ENCODE data around the gene KIRREL3. TPM values are rescaled to one million over a fixed set of nuclear protein-coding genes. Genes with fewer than 3 reads are reported as not detected.

Gene KIRREL3
- polyA plus RNA-seq, 2 of the 4 experiments (the other 2 are of a cell fraction), result 3.0 to 11.0 TPM

- FAIRE-seq, result no peak
- Histone ChIP-seq H3K4me1 (no peaks in the 10 kb centered on the region), H3K9me3 (no peaks in the 10 kb centered on the region), H3K4me2 (no peak overlapping the region), H3K4me3 (no peak overlapping the region), H3K27ac (no peak overlapping the region)
- no peak for TF ChIP-seq GATA3 (IDR thresholded peaks at IDR 0.05; ENCODE audit: borderline replicate concordance)
- ATAC-seq, result no peak
- no peak for DNase-seq (ENCODE audit: low read depth in 1 of 2, low spot score in 1 of 2)
- CTCF ChIA-PET, result interaction anchor here (1.5 to 1.7 kb wide), 2 partner anchors 8 to 375 kb away, joined by 4 to 6 read pairs; no protein-coding TSS in a partner anchor
- POLR2A ChIA-PET, result no interaction called here
- WGBS (ENCODE audit: missing lambda C conversion rate), result 87% methylated on average over 9 of the region's 11 CpGs
These were observed 384.7 kb downstream of the KIRREL3 start for GRCh38 chr11:126615845-126616244.

GRCh38 chr11:126613272-126613671 is 387.3 kb downstream of the KIRREL3 start:
- H3K4me3 ChIP-seq, result no peak overlapping the region
- DNase-seq (ENCODE audit: low read depth in 1 of 2, low spot score in 1 of 2), result no peak
- TF ChIP-seq, protein P1, sequence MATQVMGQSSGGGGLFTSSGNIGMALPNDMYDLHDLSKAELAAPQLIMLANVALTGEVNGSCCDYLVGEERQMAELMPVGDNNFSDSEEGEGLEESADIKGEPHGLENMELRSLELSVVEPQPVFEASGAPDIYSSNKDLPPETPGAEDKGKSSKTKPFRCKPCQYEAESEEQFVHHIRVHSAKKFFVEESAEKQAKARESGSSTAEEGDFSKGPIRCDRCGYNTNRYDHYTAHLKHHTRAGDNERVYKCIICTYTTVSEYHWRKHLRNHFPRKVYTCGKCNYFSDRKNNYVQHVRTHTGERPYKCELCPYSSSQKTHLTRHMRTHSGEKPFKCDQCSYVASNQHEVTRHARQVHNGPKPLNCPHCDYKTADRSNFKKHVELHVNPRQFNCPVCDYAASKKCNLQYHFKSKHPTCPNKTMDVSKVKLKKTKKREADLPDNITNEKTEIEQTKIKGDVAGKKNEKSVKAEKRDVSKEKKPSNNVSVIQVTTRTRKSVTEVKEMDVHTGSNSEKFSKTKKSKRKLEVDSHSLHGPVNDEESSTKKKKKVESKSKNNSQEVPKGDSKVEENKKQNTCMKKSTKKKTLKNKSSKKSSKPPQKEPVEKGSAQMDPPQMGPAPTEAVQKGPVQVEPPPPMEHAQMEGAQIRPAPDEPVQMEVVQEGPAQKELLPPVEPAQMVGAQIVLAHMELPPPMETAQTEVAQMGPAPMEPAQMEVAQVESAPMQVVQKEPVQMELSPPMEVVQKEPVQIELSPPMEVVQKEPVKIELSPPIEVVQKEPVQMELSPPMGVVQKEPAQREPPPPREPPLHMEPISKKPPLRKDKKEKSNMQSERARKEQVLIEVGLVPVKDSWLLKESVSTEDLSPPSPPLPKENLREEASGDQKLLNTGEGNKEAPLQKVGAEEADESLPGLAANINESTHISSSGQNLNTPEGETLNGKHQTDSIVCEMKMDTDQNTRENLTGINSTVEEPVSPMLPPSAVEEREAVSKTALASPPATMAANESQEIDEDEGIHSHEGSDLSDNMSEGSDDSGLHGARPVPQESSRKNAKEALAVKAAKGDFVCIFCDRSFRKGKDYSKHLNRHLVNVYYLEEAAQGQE (IDR thresholded peaks at IDR 0.05), result no peak
- TF ChIP-seq, protein P2, sequence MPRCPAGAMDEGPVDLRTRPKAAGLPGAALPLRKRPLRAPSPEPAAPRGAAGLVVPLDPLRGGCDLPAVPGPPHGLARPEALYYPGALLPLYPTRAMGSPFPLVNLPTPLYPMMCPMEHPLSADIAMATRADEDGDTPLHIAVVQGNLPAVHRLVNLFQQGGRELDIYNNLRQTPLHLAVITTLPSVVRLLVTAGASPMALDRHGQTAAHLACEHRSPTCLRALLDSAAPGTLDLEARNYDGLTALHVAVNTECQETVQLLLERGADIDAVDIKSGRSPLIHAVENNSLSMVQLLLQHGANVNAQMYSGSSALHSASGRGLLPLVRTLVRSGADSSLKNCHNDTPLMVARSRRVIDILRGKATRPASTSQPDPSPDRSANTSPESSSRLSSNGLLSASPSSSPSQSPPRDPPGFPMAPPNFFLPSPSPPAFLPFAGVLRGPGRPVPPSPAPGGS (IDR thresholded peaks at IDR 0.05), result no peak
- TF ChIP-seq ESRRA (IDR thresholded peaks at IDR 0.05; ENCODE audit: borderline replicate concordance, low read length), result no peak
- no peak for TF ChIP-seq EP300 (IDR thresholded peaks at IDR 0.05)
- TF ChIP-seq ZSCAN20 (CRISPR knock-in tag; IDR thresholded peaks at IDR 0.05), result no peak
- TF ChIP-seq GATA3 (IDR thresholded peaks at IDR 0.05; ENCODE audit: borderline replicate concordance), result no peak
- no peak for TF ChIP-seq MAZ (IDR thresholded peaks at IDR 0.05; ENCODE audit: borderline replicate concordance, low read depth, low read length)
- no peak for TF ChIP-seq KDM1A (IDR thresholded peaks at IDR 0.05; ENCODE audit: low read depth)
- no peak for TF ChIP-seq MAX (IDR thresholded peaks at IDR 0.05)
- no peak for TF ChIP-seq HOXB5 (CRISPR knock-in tag; IDR thresholded peaks at IDR 0.05)
- TF ChIP-seq HOXB13 (CRISPR knock-in tag; IDR thresholded peaks at IDR 0.05; ENCODE audit: low read depth), result no peak
- no peak for TF ChIP-seq EHMT2 (IDR thresholded peaks at IDR 0.05; ENCODE audit: low read depth)
- ChIA-PET CTCF (no interaction called here), POLR2A (no interaction called here)
- no peak for FAIRE-seq
- no peaks in the 10 kb centered on the region for H3K4me1 ChIP-seq
- ATAC-seq, result no peak
- no peak overlapping the region for H3K27ac ChIP-seq
- H3K9me3 ChIP-seq, result no peaks in the 10 kb centered on the region
- WGBS (ENCODE audit: missing lambda C conversion rate), result 72% methylated on average over 4 of the region's 4 CpGs
- no peak overlapping the region for H3K4me2 ChIP-seq

GRCh38 chr11:126612671-126613070 is 387.9 kb downstream of the KIRREL3 start:
- DNase-seq (ENCODE audit: low read depth in 1 of 2, low spot score in 1 of 2) (no peak), ATAC-seq (no peak), FAIRE-seq (no peak)
- H3K27ac ChIP-seq, result no peak overlapping the region
- 94% methylated on average over 8 of the region's 8 CpGs for WGBS (ENCODE audit: missing lambda C conversion rate)
- POLR2A ChIA-PET, result no interaction called here
- H3K9me3 ChIP-seq, result no peaks in the 10 kb centered on the region
- 0 out of 3 replicates have a peak, but pooled peaks cover under 1% of the 10 kb centered on the region for H3K4me1 ChIP-seq
- no peak overlapping the region for H3K4me3 ChIP-seq
- CTCF ChIA-PET, result no interaction called here
- TF ChIP-seq RARB (CRISPR knock-in tag; IDR thresholded peaks at IDR 0.05) (no peak), FOSB (CRISPR knock-in tag; IDR thresholded peaks at IDR 0.05) (no peak), POLR2AphosphoS2 (conservative IDR thresholded peaks at IDR 0.05; ENCODE audit: low read length) (no peak), CHD4 (IDR thresholded peaks at IDR 0.05; ENCODE audit: borderline replicate concordance) (no peak), ZNF302 (CRISPR knock-in tag; IDR thresholded peaks at IDR 0.05) (no peak)
- TF ChIP-seq, protein P3, sequence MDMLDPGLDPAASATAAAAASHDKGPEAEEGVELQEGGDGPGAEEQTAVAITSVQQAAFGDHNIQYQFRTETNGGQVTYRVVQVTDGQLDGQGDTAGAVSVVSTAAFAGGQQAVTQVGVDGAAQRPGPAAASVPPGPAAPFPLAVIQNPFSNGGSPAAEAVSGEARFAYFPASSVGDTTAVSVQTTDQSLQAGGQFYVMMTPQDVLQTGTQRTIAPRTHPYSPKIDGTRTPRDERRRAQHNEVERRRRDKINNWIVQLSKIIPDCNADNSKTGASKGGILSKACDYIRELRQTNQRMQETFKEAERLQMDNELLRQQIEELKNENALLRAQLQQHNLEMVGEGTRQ (IDR thresholded peaks at IDR 0.05), result no peak
- H3K4me2 ChIP-seq, result no peak overlapping the region

Data from A549 (cell line).